Adipocyte (in vitro differentiated cells): ENCODE measurements around the gene TEAD3.

Experiments used
- DNase-seq: peaks from one replicate; pipeline ENCODE4 v3.0.0-alpha.2; 2015; ENCODE audit warnings: low read depth
- H3K27me3 ChIP-seq: replicated peaks from 2 replicates; pipeline ENCODE4 v1.7.0; 2013; ENCODE audit warnings: mild to moderate bottlenecking, low read length, moderate library complexity; ENCODE audit not compliant: control insufficient read depth, insufficient read depth
- H3K36me3 ChIP-seq: 2 replicates; pipeline ENCODE4 v1.7.0; 2013; ENCODE audit warnings: low read length, mild to moderate bottlenecking, moderate library complexity; ENCODE audit not compliant: control insufficient read depth, insufficient read depth, severe bottlenecking
- H3K4me1 ChIP-seq: 2 replicates; pipeline ENCODE4 v1.7.0; 2013; ENCODE audit warnings: mild to moderate bottlenecking, low read length, moderate library complexity; ENCODE audit not compliant: control insufficient read depth, insufficient read depth
- H3K4me3 ChIP-seq: 2 replicates; pipeline ENCODE4 v1.7.0; 2013; ENCODE audit warnings: mild to moderate bottlenecking, low read length, moderate library complexity
- H3K9ac ChIP-seq: 2 replicates; pipeline ENCODE4 v1.7.0; 2013; ENCODE audit warnings: mild to moderate bottlenecking, low read length, moderate library complexity
- H3K9me3 ChIP-seq: 2 replicates; pipeline ENCODE4 v1.7.0; 2013; ENCODE audit warnings: mild to moderate bottlenecking, low read length, moderate library complexity; ENCODE audit not compliant: control insufficient read depth

The TEAD3 gene

GRCh38 chr6:35511562-35511941 is 14.7 kb upstream of the TEAD3 start:
- no peak for DNase-seq
- peaks cover 3% of the 10 kb centered on the region for H3K9me3 ChIP-seq
- H3K27me3 ChIP-seq, result peaks cover 39% of the 10 kb centered on the region
- H3K4me3 ChIP-seq, result no peak overlapping the region
- H3K4me1 ChIP-seq, result peaks cover 4% of the 10 kb centered on the region
- H3K9ac ChIP-seq, result no peak overlapping the region
- no peaks in the 10 kb centered on the region for H3K36me3 ChIP-seq

- Histone ChIP-seq H3K4me3 (no peak overlapping the region), H3K9me3 (peaks cover 3% of the 10 kb centered on the region), H3K9ac (no peak overlapping the region), H3K36me3 (no peaks in the 10 kb centered on the region), H3K4me1 (peaks cover 4% of the 10 kb centered on the region), H3K27me3 (peaks cover 45% of the 10 kb centered on the region)
- DNase-seq, result no peak
Observed at GRCh38 chr6:35510916-35511561, 14.2 kb upstream of the TEAD3 start.

GRCh38 chr6:35508542-35508941 is 11.7 kb upstream of the TEAD3 start:
- Histone ChIP-seq H3K9me3 (peaks cover 3% of the 10 kb centered on the region), H3K9ac (no peak overlapping the region), H3K4me1 (peaks cover 4% of the 10 kb centered on the region), H3K36me3 (no peaks in the 10 kb centered on the region), H3K27me3 (peaks cover 64% of the 10 kb centered on the region), H3K4me3 (no peak overlapping the region)
- DNase-seq, result no peak

GRCh38 chr6:35508027-35508426 is 11.1 kb upstream of the TEAD3 start:
- H3K9ac ChIP-seq, result no peak overlapping the region
- H3K27me3 ChIP-seq, result peaks cover 64% of the 10 kb centered on the region
- no peaks in the 10 kb centered on the region for H3K36me3 ChIP-seq
- DNase-seq, result no peak
- H3K4me3 ChIP-seq, result no peak overlapping the region
- H3K9me3 ChIP-seq, result peaks cover 3% of the 10 kb centered on the region
- H3K4me1 ChIP-seq, result peaks cover 4% of the 10 kb centered on the region

GRCh38 chr6:35507221-35507620 is 10.3 kb upstream of the TEAD3 start:
- H3K9me3 ChIP-seq, result peaks cover 3% of the 10 kb centered on the region
- H3K36me3 ChIP-seq, result no peaks in the 10 kb centered on the region
- peak; percentile 34 for DNase-seq

GRCh38 chr6:35506536-35506935 is 9.7 kb upstream of the TEAD3 start:
- H3K9ac ChIP-seq, result no peak overlapping the region
- H3K4me1 ChIP-seq, result peaks cover 3% of the 10 kb centered on the region
- no peaks in the 10 kb centered on the region for H3K36me3 ChIP-seq
- H3K4me3 ChIP-seq, result no peak overlapping the region
- no peak for DNase-seq
- H3K27me3 ChIP-seq, result peaks cover 54% of the 10 kb centered on the region
- peaks cover 3% of the 10 kb centered on the region for H3K9me3 ChIP-seq

More at GRCh38 chr6:35507221-35507620, 10.3 kb upstream of the TEAD3 start:
- Histone ChIP-seq H3K4me3 (no peak overlapping the region), H3K9ac (no peak overlapping the region), H3K4me1 (peaks cover 4% of the 10 kb centered on the region), H3K27me3 (peaks cover 57% of the 10 kb centered on the region)

- no peaks in the 10 kb centered on the region for H3K36me3 ChIP-seq
- H3K27me3 ChIP-seq, result peaks cover 49% of the 10 kb centered on the region
- H3K4me3 ChIP-seq, result no peak overlapping the region
- peaks cover 3% of the 10 kb centered on the region for H3K9me3 ChIP-seq
- no peaks in the 10 kb centered on the region for H3K4me1 ChIP-seq
- DNase-seq, result no peak
- H3K9ac ChIP-seq, result no peak overlapping the region
Observed at GRCh38 chr6:35505999-35506412, 9.1 kb upstream of the TEAD3 start.

- no peak overlapping the region for H3K9ac ChIP-seq
- H3K4me3 ChIP-seq, result no peak overlapping the region
- peaks cover 28% of the 10 kb centered on the region for H3K27me3 ChIP-seq
- peaks cover 3% of the 10 kb centered on the region for H3K9me3 ChIP-seq
- no peaks in the 10 kb centered on the region for H3K4me1 ChIP-seq
- no peak for DNase-seq
- no peaks in the 10 kb centered on the region for H3K36me3 ChIP-seq
Observed at GRCh38 chr6:35503534-35503933, 6.7 kb upstream of the TEAD3 start.

GRCh38 chr6:35501784-35502183 is 4.9 kb upstream of the TEAD3 start:
- no peak for DNase-seq
- Histone ChIP-seq H3K9me3 (peaks cover under 1% of the 10 kb centered on the region), H3K27me3 (peaks cover 27% of the 10 kb centered on the region), H3K36me3 (no peaks in the 10 kb centered on the region), H3K4me3 (no peak overlapping the region), H3K4me1 (peaks cover 3% of the 10 kb centered on the region), H3K9ac (no peak overlapping the region)

GRCh38 chr6:35500782-35501181 is 3.9 kb upstream of the TEAD3 start:
- no peaks in the 10 kb centered on the region for H3K36me3 ChIP-seq
- H3K27me3 ChIP-seq, result peaks cover 17% of the 10 kb centered on the region
- no peak overlapping the region for H3K4me3 ChIP-seq
- peak; percentile 44 for DNase-seq
- peaks cover 4% of the 10 kb centered on the region for H3K4me1 ChIP-seq
- H3K9me3 ChIP-seq, result no peaks in the 10 kb centered on the region
- no peak overlapping the region for H3K9ac ChIP-seq

- peaks cover 7% of the 10 kb centered on the region for H3K27me3 ChIP-seq
- H3K9ac ChIP-seq, result no peak overlapping the region
- H3K36me3 ChIP-seq, result no peaks in the 10 kb centered on the region
- H3K4me3 ChIP-seq, result no peak overlapping the region
- peaks cover 16% of the 10 kb centered on the region for H3K4me1 ChIP-seq
- H3K9me3 ChIP-seq, result no peaks in the 10 kb centered on the region
- no peak for DNase-seq
Observed at GRCh38 chr6:35499372-35499771, 2.5 kb upstream of the TEAD3 start.
